NAMALWA (cell line): ENCODE measurements around the gene RNF186.
"Not testable (repeated sequence)": the region's sequence is repeated elsewhere in the genome, so short reads cannot be mapped to it uniquely, and the experiment has no call there.

Experiments used
- DNase-seq: peaks from one replicate; pipeline ENCODE4 v3.0.0-alpha.2; 2015; ENCODE audit warnings: low spot score

RNF186 gene, protein sequence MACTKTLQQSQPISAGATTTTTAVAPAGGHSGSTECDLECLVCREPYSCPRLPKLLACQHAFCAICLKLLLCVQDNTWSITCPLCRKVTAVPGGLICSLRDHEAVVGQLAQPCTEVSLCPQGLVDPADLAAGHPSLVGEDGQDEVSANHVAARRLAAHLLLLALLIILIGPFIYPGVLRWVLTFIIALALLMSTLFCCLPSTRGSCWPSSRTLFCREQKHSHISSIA

GRCh38 chr1:19814681-19815503, at the start of gene RNF186:
TSS of gene RNF186 (minus strand) at chr1:19815283. CDS start at chr1:19815101, 182 bp downstream.
- no peak for DNase-seq

DNA sequence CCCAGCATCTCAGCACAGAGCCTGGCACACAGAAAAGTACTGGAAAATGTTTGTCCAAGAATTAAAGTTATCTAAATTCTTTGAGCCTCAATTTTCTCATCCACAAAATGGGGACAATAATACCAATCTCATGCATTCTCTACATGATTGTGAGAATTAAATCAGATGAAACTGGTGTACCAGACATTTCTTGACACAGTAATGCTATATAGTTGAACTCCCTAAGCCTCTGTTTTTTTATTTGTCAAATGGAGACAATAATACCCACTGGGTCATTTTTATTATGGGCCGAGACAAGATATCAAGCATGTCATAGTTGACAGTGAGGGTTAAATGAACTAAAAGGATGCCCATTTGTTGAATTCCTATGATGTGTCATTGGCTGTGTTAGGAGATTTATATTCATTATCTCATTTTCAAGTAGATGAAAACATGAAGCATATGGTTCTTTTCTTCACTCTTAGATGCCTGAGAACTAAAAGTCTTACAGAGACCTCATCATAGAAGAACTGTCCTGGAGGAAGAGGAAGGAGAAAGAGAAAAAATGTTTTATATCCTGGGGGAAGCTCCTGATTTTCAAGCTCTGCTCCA, 49.6 kb upstream of the RNF186 start:
- no peak for DNase-seq

DNA sequence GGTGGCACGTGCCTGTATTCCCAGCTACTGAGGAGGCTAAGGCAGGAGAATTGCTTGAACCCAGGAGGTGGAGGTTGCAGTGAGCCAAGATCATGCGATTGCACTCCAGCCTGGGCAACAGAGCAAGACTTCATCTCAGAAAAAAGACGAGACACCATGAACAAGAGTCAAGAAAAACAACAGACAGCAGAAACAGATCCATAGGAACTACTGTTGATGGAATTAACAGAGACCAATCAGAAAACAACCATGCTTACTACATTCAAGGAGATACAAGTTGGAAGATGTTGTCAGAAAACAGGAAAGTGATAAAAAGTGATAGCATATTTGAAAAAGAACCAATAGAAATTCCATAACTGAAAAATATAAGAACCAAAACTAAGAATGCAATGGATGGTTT, 47.9 kb upstream of the RNF186 start:
- DNase-seq: no peak

DNA sequence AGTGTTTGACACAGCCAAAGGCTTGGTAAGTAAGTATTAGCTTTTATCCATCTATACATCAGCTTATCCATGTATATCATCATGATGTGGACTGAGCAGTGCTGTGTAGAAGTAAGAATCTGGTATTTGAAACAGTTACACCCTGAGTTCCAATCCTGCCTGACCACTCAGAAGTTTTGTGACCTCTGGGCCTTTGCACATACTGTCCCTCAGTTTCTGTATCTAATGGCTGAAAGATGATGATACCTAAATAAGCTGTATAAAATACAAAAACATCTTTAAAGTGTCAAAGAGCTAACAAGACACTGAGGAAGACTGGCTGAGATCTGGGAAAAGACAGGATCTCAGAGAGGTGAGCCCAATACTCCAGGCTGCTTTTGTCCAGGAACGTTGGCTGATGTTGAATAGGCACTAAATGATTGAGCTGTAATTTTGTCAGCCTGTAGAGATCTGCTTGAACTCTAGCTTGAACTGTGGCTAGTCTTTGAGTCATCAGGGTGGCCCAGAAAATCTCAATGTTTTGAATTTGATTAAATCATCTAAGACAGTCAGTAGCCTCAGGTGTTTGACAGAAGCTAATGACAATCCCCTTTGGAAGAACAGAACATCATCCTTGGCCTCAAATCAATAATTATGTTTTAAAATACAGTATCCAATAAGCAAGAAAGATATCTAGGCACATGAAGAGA, 46.9 kb upstream of the RNF186 start:
- DNase-seq: no peak

GRCh38 chr1:19861034-19861433, 46.0 kb upstream of the RNF186 start:
- no peak for DNase-seq

DNA sequence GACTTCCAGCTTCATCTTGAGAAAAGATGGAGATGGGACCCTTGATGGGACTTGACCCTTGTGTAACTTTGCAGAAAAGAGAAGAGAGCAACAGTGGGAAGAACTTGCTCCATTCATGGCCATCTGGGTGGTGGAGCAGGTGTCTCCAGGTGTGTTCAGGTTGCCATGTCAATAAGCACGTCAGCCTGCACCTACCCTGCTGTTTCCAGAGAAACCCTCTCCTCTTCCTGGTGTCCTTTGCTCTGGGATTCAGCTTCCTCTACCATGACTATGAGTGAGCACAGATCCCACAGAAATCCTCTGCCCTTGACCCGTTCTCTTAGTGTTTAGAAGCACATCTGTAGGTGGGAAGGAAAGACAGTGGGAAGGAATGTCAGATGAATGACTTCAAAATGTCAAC, 45.3 kb upstream of the RNF186 start:
- DNase-seq: no peak

DNA sequence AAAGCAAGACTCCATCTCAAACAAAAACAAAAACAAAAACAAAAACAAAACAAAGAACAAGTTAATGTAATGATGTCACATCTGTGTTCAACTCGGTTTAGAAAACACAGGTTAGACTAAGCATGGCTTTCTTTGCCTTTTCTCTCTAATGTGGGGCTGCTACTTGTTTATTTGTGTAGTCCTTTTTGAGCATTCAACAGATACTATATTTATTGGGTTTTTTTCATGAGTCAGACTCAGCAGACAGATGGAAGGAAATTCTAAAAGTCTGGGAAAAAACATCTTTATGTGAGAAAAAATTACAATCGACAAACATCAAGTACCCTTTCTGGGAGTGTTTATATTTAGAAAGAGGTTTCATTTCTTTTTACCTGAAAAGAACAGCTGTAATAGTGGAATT, 44.8 kb upstream of the RNF186 start:
- DNase-seq: no peak

GRCh38 chr1:19858893-19859292, 43.8 kb upstream of the RNF186 start:
- DNase-seq: no peak

- no peak for DNase-seq
These were observed 39.8 kb upstream of the RNF186 start for GRCh38 chr1:19854866-19855265.

GRCh38 chr1:19852036-19852435, 37.0 kb upstream of the RNF186 start:
- no peak for DNase-seq

DNA sequence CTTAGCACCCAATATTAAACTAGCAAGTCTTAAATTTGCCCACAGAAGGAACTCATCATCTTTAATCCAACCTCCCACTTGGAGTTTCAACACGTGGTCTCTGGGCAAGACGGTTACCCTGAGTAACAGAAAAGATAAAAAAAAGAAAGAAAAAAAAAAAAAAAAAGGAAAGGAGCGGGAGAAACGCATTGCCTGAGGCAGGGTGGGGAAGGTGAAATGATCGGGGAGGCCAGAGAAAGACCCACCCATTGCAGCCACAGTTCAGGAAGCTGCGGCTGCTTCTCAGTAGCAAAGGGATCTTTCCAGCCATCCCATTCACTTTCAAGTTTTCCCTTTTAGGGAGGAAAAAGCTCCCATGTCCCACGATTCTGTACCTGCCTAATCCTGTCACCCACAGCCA, 35.1 kb upstream of the RNF186 start:
- no peak for DNase-seq

DNA sequence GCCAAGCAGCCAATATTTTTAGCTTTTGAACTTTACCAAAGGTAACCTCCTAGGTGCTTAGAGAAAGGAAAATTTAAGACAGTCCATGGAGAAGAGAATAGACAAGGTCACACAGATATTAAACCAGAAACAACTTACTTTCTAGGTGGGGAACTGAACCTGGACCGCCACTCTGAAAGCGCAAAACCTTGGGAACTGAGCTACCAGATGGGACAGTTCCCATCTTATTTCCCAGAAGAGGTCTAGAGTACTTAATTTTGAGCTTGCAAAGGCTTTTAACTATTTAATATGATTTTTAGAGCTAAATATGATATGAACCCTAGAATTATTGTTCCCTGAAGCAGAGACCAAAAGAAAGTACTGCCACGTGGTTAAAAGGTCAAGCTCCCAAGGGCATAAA, 34.2 kb upstream of the RNF186 start:
- DNase-seq: not testable (repeated sequence)

DNA sequence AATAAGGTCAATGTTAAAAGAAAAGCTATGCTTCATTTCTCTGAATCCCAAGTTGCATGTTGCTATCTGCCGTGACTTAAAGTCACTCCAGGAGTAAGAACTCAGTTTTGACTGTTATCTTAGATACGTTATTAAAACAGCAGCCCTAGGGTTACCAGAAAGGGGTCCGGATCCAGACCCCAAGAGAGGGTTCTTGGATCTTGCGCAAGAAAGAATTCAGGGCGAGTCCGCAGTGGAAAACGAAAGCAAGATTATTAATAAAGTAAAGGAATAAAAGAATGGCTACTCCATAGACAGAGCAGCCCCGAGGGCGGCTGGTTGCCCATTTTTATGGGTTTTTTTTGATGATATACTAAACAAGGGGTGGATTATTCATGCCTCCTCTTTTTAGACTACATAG, 32.3 kb upstream of the RNF186 start:
- DNase-seq: not testable (repeated sequence)

- DNase-seq: no peak
These were observed 31.3 kb upstream of the RNF186 start for GRCh38 chr1:19846338-19846737.

DNA sequence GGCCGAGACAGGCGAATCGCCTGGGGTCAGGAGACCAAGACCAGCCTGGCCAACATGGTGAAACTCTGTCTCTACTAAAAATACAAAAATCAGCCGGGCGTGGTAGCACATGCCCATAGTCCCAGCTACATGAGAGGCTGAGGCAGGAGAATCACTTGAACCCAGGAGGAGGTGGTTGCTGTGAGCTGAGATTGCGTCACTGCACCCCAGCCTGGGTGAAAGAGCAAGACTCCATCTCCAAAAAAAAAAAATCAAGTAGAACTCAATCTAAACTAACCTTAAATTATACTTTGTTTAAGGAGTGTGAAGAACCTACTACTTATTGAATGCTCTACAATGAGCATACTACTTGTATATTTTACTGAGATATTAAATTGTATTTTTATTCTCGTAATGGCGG, 30.5 kb upstream of the RNF186 start:
- DNase-seq: no peak

GRCh38 chr1:19844731-19845495, 29.8 kb upstream of the RNF186 start:
- no peak for DNase-seq

- DNase-seq: no peak
These were observed 25.1 kb upstream of the RNF186 start for GRCh38 chr1:19840228-19840627.

DNA sequence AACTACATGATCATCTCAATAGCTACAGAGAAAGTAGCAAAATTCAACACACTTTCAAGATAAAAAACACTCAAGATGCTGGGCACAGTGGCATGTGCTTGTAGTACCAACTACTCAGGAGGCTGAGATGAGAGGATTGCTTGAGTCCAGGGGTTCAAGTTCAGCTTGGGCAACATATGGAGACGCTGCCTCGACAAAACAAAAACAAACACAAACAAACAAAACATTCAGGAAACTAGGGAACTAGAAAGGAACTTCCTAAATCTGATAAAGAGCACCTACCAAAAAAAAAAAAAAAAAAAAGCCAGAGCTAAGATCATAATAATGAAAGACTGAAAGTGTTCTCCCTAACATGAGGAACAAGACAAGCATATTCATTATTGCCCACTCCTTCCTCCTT, 22.8 kb upstream of the RNF186 start:
- DNase-seq: no peak

GRCh38 chr1:19835578-19835977, 20.5 kb upstream of the RNF186 start:
- DNase-seq: no peak

DNA sequence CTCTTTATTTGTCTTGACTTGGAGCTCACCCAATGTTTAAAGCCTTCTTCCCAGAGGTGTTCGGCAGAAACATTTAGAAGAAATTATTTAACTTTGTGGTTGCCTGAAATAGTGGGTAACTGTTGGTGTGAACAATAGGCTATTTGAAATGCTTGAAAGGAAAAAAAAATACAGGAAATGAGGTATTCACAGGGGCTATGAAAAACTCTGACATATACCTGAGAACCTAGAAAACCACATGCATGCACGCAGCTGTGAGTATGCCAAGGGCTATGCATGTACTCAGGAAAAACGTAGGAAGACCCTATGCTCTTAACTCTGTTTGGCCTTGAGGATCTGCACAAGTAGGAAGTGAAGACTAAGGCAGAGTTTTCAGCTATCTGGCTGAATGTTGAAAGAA, 16.4 kb upstream of the RNF186 start:
- no peak for DNase-seq

DNA sequence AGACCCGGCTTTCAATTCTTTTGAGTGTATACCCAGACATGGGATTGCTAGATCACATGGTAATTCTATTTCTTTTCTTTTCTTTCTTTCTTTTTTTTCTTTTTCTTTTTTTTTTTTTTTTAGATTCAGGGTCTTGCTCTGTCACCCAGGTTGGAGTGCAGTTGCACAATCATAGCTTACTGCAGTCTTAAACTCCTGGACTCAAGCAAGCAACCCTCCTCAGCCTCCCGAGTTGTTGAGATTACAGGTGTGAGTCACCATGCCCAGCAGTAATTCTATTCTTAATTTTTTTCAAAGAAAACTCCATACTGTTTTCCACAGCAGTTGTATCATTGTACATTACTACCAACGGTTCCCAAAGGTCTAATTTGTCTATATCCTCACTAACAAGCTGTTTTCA, 13.5 kb upstream of the RNF186 start:
- no peak for DNase-seq

GRCh38 chr1:19825298-19825697, 10.2 kb upstream of the RNF186 start:
- DNase-seq: no peak
